BJ (cell line): Measurements from ENCODE around the gene CLMN. TPM values are rescaled to one million over a fixed set of nuclear protein-coding genes. Genes with fewer than 3 reads are reported as not detected.

Source experiments
- CTCF ChIA-PET: fragments of 350-600 bp; formaldehyde crosslinking; extraction: SDS; loops from one replicate; lab custom pipeline; 2021; ENCODE audit warnings: antibody characterized with exemption, inconsistent platforms; lab: Yijun Ruan, JAX
- POLR2A ChIA-PET: fragments of 300-600 bp; sonication (Branson Sonifier 250); formaldehyde crosslinking; extraction: SDS; loops from one replicate; lab custom pipeline; 2021; ENCODE audit warnings: antibody characterized with exemption; lab: Charles Lee
- DNase-seq: peaks from one replicate; pipeline ENCODE4 v3.0.0-alpha.2; 2011; ENCODE audit warnings: low read depth
- H3K27me3 ChIP-seq: 2 replicates; pipeline ENCODE4 v1.6.0; 2011; ENCODE audit warnings: low read length; ENCODE audit not compliant: control insufficient read depth, insufficient read depth
- H3K36me3 ChIP-seq: 2 replicates; pipeline ENCODE4 v1.5.1; 2011; ENCODE audit warnings: low read length; ENCODE audit not compliant: control insufficient read depth, insufficient read depth
- H3K4me3 ChIP-seq: 2 replicates; pipeline ENCODE4 v1.5.1; 2011; ENCODE audit warnings: low read depth, mild to moderate bottlenecking, control low read depth, low read length
- CTCF ChIP-seq: IDR thresholded peaks from 2 replicates; pipeline ENCODE4 v1.5.1; 2011; ENCODE audit warnings: low read depth, mild to moderate bottlenecking, control low read depth, inconsistent platforms, low read length, moderate library complexity; ENCODE audit not compliant: insufficient read depth
- polyA plus RNA-seq: library from polyadenylated mRNA; depleted of rRNA; stranded (reverse); fragments of >200 nt; gene quantifications from 2 replicates; pipeline ENCODE4 v1.2.3, GENCODE V29; 2011

The CLMN gene
- polyA plus RNA-seq, 1 experiment = 0.13 TPM

DNA sequence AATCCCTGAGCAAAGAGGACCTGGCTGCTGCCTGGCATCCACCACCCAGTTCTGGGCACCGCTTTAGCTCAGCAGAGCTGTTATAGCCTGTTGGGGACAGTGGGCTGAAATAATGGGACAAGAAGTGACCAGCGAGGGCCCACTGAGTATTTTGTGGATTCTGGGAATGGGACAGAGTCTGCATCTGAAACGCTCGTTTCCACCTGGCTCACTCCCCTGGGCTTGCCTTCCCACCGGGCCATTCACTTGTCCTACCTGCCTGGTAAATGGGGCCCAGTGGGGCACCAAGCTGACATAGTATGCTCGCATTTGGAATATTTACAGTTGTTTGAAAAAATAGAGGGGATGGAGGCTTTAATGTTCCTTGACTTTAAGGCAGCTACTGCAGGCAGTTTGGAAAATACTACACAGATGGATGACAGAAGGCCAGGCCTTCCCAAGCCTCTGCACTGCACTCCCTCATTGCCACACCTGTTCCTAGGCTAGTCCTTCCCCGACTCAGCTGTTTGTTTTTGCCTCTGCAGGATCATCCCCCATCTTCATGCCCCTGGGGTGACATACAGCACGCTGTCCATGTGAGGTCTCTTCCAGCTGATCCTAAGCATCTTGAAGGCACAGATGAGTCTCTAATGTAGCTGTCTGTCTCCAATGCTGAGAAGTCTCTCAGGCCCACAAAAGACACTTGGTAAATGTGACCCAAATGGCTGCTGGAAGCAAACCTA lies 101.1 kb downstream of the CLMN start:
- no peaks in the 10 kb centered on the region for H3K27me3 ChIP-seq
- no peaks in the 10 kb centered on the region for H3K36me3 ChIP-seq
- CTCF ChIA-PET = interaction anchor here (0.6 kb wide), 1 partner anchor 466 kb away, joined by 3 read pairs; no protein-coding TSS in a partner anchor
- H3K4me3 ChIP-seq = no peak overlapping the region
- POLR2A ChIA-PET = no interaction called here
- no peak for TF ChIP-seq CTCF
- no peak for DNase-seq

DNA sequence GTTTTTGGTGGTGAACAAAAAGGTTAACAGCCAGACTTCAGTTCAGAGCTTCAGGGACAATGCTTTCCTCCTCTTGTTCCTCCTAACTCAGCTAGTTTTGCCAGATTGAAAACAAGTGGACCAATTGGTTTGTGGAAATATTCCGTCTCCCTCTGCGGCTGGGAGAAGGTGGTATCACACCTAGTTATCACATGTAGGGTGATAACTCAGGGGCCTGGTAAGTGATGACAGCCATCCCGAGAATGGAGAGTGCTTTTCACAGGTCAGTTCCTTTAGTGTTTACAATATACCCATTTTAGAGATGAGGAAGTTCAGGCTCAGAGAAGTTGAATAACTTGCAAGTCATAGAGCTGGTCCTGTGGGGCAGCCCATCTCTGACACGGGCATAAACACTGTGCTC lies 101.7 kb downstream of the CLMN start:
- POLR2A ChIA-PET = no interaction called here
- DNase-seq = no peak
- CTCF ChIA-PET = interaction anchor here (0.6 kb wide), 1 partner anchor 465 kb away, joined by 3 read pairs; no protein-coding TSS in a partner anchor

DNA sequence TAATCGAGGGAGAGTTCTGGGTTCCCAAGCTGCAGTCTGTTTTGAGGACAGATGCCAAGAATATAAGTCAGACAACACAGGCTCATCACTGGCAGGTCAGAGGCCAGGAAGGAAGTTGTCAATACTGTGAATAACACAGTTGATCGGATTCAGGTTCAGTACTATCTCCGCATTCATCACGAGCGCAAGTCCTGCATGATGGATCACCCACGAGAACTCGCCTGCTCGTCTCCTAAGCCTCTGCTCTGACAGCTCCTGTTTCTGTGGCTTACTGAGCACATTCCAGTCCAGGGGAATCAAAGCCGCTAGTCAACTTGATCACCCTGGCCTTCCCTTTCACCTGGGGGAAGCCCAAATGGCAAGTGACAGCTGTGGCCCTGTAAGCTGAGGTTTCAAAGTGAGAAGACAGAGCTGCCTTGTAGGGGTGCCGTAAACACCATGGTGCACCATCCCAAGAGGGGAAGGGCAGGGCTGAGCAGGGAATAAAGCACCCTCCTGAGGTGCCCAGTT lies 102.3 kb downstream of the CLMN start:
- H3K4me3 ChIP-seq = no peak overlapping the region
- no peak for TF ChIP-seq CTCF

More for the DNA sequence above, 101.7 kb downstream of the CLMN start:
- no peak for TF ChIP-seq CTCF
- no peaks in the 10 kb centered on the region for H3K36me3 ChIP-seq
- no peak overlapping the region for H3K4me3 ChIP-seq
- H3K27me3 ChIP-seq = no peaks in the 10 kb centered on the region

GRCh38 chr14:95216008-95216407 lies 103.7 kb downstream of the CLMN start:
- DNase-seq = no peak
- ChIA-PET CTCF (no interaction called here), POLR2A (no interaction called here)
- no peaks in the 10 kb centered on the region for H3K27me3 ChIP-seq
- no peak overlapping the region for H3K4me3 ChIP-seq
- no peaks in the 10 kb centered on the region for H3K36me3 ChIP-seq
- TF ChIP-seq CTCF = no peak

More for the DNA sequence above, 102.3 kb downstream of the CLMN start:
- Histone ChIP-seq H3K27me3 (no peaks in the 10 kb centered on the region), H3K36me3 (no peaks in the 10 kb centered on the region)
- ChIA-PET POLR2A (interaction anchor here (0.6 kb wide), 1 partner anchor 281 kb away, joined by 4 read pairs; no protein-coding TSS in a partner anchor), CTCF (no interaction called here)
- DNase-seq = no peak

- Histone ChIP-seq H3K4me3 (no peak overlapping the region), H3K36me3 (no peaks in the 10 kb centered on the region), H3K27me3 (no peaks in the 10 kb centered on the region)
- POLR2A ChIA-PET = no interaction called here
- CTCF ChIA-PET = no interaction called here
- TF ChIP-seq CTCF = no peak
- no peak for DNase-seq
Observed at GRCh38 chr14:95215094-95215725, 104.5 kb downstream of the CLMN start.
